Tongue (tissue), 2 donors: ENCODE measurements around the gene SLC40A1. TPM values are rescaled to one million over a fixed set of nuclear protein-coding genes. Genes with fewer than 3 reads are reported as not detected.
A peak's percentile ranks its signal among the peaks of the same experiment; 100 is the strongest.

Experiments
- DNase-seq: peaks from one replicate; pipeline ENCODE4 v3.0.0-alpha.2; 2015
- total RNA-seq: library from RNA; depleted of rRNA; stranded (reverse); fragments of >200 nt; gene quantifications from one replicate; pipeline ENCODE4 v1.2.3, GENCODE V29; 2014

SLC40A1 gene
- total RNA-seq, 1 donor from 2014 or later, result 74.2 TPM

- peak; percentile 61 for DNase-seq
Measured at GRCh38 chr2:189561371-189562038, 19.1 kb downstream of the SLC40A1 start.

- no peak for DNase-seq
Measured at GRCh38 chr2:189560273-189560586, 20.4 kb downstream of the SLC40A1 start.

- DNase-seq, result peak; percentile 51
Measured at GRCh38 chr2:189559579-189560272, 20.9 kb downstream of the SLC40A1 start.

- no peak for DNase-seq
Measured at GRCh38 chr2:189558516-189559272, 21.9 kb downstream of the SLC40A1 start.

- DNase-seq, result no peak
Measured at GRCh38 chr2:189557373-189557772, 23.2 kb downstream of the SLC40A1 start.

- DNase-seq, result no peak
Measured at GRCh38 chr2:189556526-189556925, 24.1 kb downstream of the SLC40A1 start.

- DNase-seq, result no peak
Measured at GRCh38 chr2:189555232-189555631, 25.4 kb downstream of the SLC40A1 start.

- DNase-seq, result no peak
Measured at GRCh38 chr2:189553504-189554088, 27.0 kb downstream of the SLC40A1 start.

GRCh38 chr2:189552991-189553404, 27.6 kb downstream of the SLC40A1 start:
- peak; percentile 29 for DNase-seq

GRCh38 chr2:189552334-189552990, 28.1 kb downstream of the SLC40A1 start:
- DNase-seq, result no peak

GRCh38 chr2:189551808-189552207, 28.8 kb downstream of the SLC40A1 start:
- DNase-seq, result no peak

- peak; percentile 80 for DNase-seq
Measured at GRCh38 chr2:189549449-189549832, 31.1 kb downstream of the SLC40A1 start.

- peak; percentile 59 for DNase-seq
Measured at GRCh38 chr2:189548666-189549448, 31.7 kb downstream of the SLC40A1 start.

- DNase-seq, result no peak
Measured at GRCh38 chr2:189545418-189545817, 35.2 kb downstream of the SLC40A1 start.

GRCh38 chr2:189544318-189545042, 36.1 kb downstream of the SLC40A1 start:
- DNase-seq, result peak; percentile 42

GRCh38 chr2:189543367-189543766, 37.2 kb downstream of the SLC40A1 start:
- no peak for DNase-seq

GRCh38 chr2:189542145-189542882, 38.3 kb downstream of the SLC40A1 start:
- DNase-seq, result no peak

- DNase-seq, result no peak
Measured at GRCh38 chr2:189541591-189541990, 39.0 kb downstream of the SLC40A1 start.

GRCh38 chr2:189540551-189540950, 40.0 kb downstream of the SLC40A1 start:
- DNase-seq, result no peak

GRCh38 chr2:189538402-189538801, 42.2 kb downstream of the SLC40A1 start:
- no peak for DNase-seq
